Hippocampal formation (tissue), 2 donors: Measurements from ENCODE around the gene EMILIN3.
A peak's percentile ranks its signal among the peaks of the same experiment; 100 is the strongest.
"Not testable (repeated sequence)": the region's sequence is repeated elsewhere in the genome, so short reads cannot be mapped to it uniquely, and the experiment has no call there.

Source experiments
- DNase-seq, 2 donors: peaks; one replicate each; lab custom pipeline; 2025; lab: John Stamatoyannopoulos, UW

The EMILIN3 gene

GRCh38 chr20:41318271-41318649 is 48.4 kb downstream of the EMILIN3 start:
- DNase-seq: no peak

- peak; percentile 90 to 95 for DNase-seq
Measured at GRCh38 chr20:41317546-41318270, 48.9 kb downstream of the EMILIN3 start, which contains the start of gene ZHX3. Gene ZHX3, minus strand, starts transcription at chr20:41317731. Its CDS starts 112,815 bp downstream, at chr20:41204916.

- DNase-seq: peak; percentile 45 to 79
Measured at GRCh38 chr20:41316602-41317545, 49.7 kb downstream of the EMILIN3 start.

GRCh38 chr20:41316051-41316450 is 50.6 kb downstream of the EMILIN3 start:
- DNase-seq: peak in 1 of 2 donors; percentile 41

- DNase-seq: no peak
Measured at GRCh38 chr20:41314386-41314785, 52.2 kb downstream of the EMILIN3 start.

- DNase-seq: not testable (repeated sequence)
Measured at GRCh38 chr20:41312009-41312408, 54.6 kb downstream of the EMILIN3 start.
